ENCODE measurements around the gene C1orf52.

DNA sequence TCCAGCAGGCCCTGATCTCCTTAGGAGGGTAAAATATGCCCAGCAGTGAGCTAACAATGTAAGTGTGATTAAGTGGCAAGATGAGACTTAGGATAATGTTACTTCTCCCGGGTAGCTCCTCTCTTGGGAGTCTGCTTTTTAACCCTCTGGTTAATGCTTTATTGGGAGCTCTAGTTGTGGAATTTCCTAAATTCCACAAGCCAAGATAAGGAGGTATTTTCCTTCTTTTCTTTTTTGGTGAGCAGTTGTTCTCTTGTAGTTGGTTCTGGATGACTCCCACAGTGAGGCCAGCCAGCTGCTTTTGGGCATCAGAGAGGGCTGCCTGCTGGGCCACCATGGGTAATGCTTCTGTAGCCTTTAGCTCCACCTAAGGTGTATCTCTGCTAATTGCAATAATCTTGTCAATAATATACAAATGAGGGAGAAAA lies 19.3 kb downstream of the C1orf52 start:
- TF ChIP-seq HIVEP1 (CRISPR knock-in tag; IDR thresholded peaks at IDR 0.05): no peak
- no peak for TF ChIP-seq ELF3 (CRISPR knock-in tag; IDR thresholded peaks at IDR 0.05)
- TF ChIP-seq, protein P1, sequence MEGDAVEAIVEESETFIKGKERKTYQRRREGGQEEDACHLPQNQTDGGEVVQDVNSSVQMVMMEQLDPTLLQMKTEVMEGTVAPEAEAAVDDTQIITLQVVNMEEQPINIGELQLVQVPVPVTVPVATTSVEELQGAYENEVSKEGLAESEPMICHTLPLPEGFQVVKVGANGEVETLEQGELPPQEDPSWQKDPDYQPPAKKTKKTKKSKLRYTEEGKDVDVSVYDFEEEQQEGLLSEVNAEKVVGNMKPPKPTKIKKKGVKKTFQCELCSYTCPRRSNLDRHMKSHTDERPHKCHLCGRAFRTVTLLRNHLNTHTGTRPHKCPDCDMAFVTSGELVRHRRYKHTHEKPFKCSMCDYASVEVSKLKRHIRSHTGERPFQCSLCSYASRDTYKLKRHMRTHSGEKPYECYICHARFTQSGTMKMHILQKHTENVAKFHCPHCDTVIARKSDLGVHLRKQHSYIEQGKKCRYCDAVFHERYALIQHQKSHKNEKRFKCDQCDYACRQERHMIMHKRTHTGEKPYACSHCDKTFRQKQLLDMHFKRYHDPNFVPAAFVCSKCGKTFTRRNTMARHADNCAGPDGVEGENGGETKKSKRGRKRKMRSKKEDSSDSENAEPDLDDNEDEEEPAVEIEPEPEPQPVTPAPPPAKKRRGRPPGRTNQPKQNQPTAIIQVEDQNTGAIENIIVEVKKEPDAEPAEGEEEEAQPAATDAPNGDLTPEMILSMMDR (CRISPR knock-in tag; IDR thresholded peaks at IDR 0.05): peak; percentile 18; the same call in 1 of the 2 replicates
- no peak for TF ChIP-seq HNF4G (IDR thresholded peaks at IDR 0.05; ENCODE audit: borderline replicate concordance, low read depth, low read length)
- no peak for TF ChIP-seq HNF4G (CRISPR knock-in tag; IDR thresholded peaks at IDR 0.05; ENCODE audit: borderline replicate concordance, low read depth)
- no peak for TF ChIP-seq CHD2 (IDR thresholded peaks at IDR 0.05; ENCODE audit: low read depth, low read length)
- TF ChIP-seq BRD4 (CRISPR knock-in tag; IDR thresholded peaks at IDR 0.05): no peak
- TF ChIP-seq, protein P2, sequence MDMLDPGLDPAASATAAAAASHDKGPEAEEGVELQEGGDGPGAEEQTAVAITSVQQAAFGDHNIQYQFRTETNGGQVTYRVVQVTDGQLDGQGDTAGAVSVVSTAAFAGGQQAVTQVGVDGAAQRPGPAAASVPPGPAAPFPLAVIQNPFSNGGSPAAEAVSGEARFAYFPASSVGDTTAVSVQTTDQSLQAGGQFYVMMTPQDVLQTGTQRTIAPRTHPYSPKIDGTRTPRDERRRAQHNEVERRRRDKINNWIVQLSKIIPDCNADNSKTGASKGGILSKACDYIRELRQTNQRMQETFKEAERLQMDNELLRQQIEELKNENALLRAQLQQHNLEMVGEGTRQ (IDR thresholded peaks at IDR 0.05; ENCODE audit: low read depth, low read length): no peak
- TF ChIP-seq, protein P2 (CRISPR knock-in tag; IDR thresholded peaks at IDR 0.05; ENCODE audit: borderline replicate concordance): no peak
- no peak for TF ChIP-seq ZNF24 (IDR thresholded peaks at IDR 0.05)
- TF ChIP-seq, protein P3, sequence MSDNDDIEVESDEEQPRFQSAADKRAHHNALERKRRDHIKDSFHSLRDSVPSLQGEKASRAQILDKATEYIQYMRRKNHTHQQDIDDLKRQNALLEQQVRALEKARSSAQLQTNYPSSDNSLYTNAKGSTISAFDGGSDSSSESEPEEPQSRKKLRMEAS (IDR thresholded peaks at IDR 0.05): no peak
- no peak for TF ChIP-seq SMARCC2 (IDR thresholded peaks at IDR 0.05)
- no peak for TF ChIP-seq ZNF234 (CRISPR knock-in tag; conservative IDR thresholded peaks at IDR 0.05)
- TF ChIP-seq, protein P4, sequence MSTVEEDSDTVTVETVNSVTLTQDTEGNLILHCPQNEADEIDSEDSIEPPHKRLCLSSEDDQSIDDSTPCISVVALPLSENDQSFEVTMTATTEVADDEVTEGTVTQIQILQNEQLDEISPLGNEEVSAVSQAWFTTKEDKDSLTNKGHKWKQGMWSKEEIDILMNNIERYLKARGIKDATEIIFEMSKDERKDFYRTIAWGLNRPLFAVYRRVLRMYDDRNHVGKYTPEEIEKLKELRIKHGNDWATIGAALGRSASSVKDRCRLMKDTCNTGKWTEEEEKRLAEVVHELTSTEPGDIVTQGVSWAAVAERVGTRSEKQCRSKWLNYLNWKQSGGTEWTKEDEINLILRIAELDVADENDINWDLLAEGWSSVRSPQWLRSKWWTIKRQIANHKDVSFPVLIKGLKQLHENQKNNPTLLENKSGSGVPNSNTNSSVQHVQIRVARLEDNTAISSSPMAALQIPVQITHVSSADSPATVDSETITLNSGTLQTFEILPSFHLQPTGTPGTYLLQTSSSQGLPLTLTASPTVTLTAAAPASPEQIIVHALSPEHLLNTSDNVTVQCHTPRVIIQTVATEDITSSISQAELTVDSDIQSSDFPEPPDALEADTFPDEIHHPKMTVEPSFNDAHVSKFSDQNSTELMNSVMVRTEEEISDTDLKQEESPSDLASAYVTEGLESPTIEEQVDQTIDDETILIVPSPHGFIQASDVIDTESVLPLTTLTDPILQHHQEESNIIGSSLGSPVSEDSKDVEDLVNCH (CRISPR knock-in tag; IDR thresholded peaks at IDR 0.05): no peak
- TF ChIP-seq, protein P5, sequence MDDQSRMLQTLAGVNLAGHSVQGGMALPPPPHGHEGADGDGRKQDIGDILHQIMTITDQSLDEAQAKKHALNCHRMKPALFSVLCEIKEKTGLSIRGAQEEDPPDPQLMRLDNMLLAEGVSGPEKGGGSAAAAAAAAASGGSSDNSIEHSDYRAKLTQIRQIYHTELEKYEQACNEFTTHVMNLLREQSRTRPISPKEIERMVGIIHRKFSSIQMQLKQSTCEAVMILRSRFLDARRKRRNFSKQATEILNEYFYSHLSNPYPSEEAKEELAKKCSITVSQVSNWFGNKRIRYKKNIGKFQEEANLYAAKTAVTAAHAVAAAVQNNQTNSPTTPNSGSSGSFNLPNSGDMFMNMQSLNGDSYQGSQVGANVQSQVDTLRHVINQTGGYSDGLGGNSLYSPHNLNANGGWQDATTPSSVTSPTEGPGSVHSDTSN (CRISPR knock-in tag; IDR thresholded peaks at IDR 0.05; ENCODE audit: borderline replicate concordance): no peak

Data from HepG2 (cell line).